Measurements from ENCODE around the gene ZSCAN4. TPM values are rescaled to one million over a fixed set of nuclear protein-coding genes. Genes with fewer than 3 reads are reported as not detected.

Gene ZSCAN4
- total RNA-seq, 1 donor from 2014 or later, result 1.2 TPM

DNA sequence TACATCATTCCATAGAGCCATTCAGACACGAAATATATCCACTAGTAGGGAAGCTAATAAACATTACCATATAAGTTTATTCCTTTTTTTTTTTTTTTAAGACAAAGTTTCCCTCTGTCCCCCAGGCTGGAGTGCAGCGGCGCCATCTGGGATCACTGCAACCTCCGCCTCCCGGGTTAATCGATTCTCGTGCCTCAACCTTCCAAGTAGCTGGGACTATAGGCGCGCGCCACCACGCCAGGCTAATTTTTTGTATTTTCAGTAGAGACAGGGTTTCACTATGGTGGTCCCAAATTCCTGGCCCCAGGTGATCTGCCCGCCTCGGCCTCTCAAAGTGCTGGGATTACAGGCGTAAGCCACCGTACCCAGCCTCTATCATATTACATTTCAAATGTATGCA is 40.9 kb downstream of the ZSCAN4 start:
- DNase-seq (ENCODE audit: low read depth), result no peak
- Histone ChIP-seq H3K4me2 (ENCODE audit: low read length) (peak overlapping the region; percentile 88), H3K9ac (ENCODE audit: low read length) (no peak overlapping the region)

GRCh38 chr19:57712222-57712621 is 43.5 kb downstream of the ZSCAN4 start:
- Histone ChIP-seq H3K79me2 (ENCODE audit: insufficient read depth, low read length) (peaks cover 8% of the 10 kb centered on the region), H3K9me3 (ENCODE audit: insufficient read depth, low read depth, low read length) (peaks cover 7% of the 10 kb centered on the region), H3K4me3 (ENCODE audit: insufficient read depth, low read depth, low read length) (no peak overlapping the region), H3K27ac (ENCODE audit: low read depth, low read length) (no peak overlapping the region), H3K9ac (ENCODE audit: low read length) (no peak overlapping the region), H3K4me1 (ENCODE audit: insufficient read depth, low read length) (no peaks in the 10 kb centered on the region), H3K4me2 (ENCODE audit: low read length) (no peak overlapping the region), H2AFZ (ENCODE audit: low read depth, low read length) (no peak overlapping the region), H3K36me3 (ENCODE audit: insufficient read depth, low read length) (no peaks in the 10 kb centered on the region), H3K27me3 (ENCODE audit: insufficient read depth, low read length) (no peaks in the 10 kb centered on the region), H4K20me1 (ENCODE audit: insufficient read depth, low read length) (peaks cover 4% of the 10 kb centered on the region)
- H3K27me3 Mint-ChIP-seq (ENCODE audit: low read depth, unreplicated experiment), result no peaks in the 10 kb centered on the region
- H3K36me3 Mint-ChIP-seq (ENCODE audit: low read depth, unreplicated experiment), result peaks cover 20% of the 10 kb centered on the region
- H3K4me3 Mint-ChIP-seq (ENCODE audit: unreplicated experiment), result no peak overlapping the region
- H3K27ac Mint-ChIP-seq (ENCODE audit: unreplicated experiment), result no peak overlapping the region
- FAIRE-seq (no peak), DNase-seq (ENCODE audit: low read depth) (no peak)
- peaks cover 9% of the 10 kb centered on the region for H3K9me3 Mint-ChIP-seq (ENCODE audit: unreplicated experiment)
- H3K4me1 Mint-ChIP-seq (ENCODE audit: low read depth, unreplicated experiment), result peaks cover 5% of the 10 kb centered on the region
- no peak for TF ChIP-seq CTCF (IDR thresholded peaks at IDR 0.05; ENCODE audit: insufficient read depth, low read depth, low read length)
- no peak for TF ChIP-seq EZH2 (IDR thresholded peaks at IDR 0.05; ENCODE audit: insufficient read depth, low read length)

More for the DNA sequence above, 40.9 kb downstream of the ZSCAN4 start:
- TF ChIP-seq CTCF (IDR thresholded peaks at IDR 0.05; ENCODE audit: insufficient read depth, low read depth, low read length), result no peak
- no peak for TF ChIP-seq EZH2 (IDR thresholded peaks at IDR 0.05; ENCODE audit: insufficient read depth, low read length)
- Mint-ChIP-seq H3K36me3 (ENCODE audit: low read depth, unreplicated experiment) (peaks cover 29% of the 10 kb centered on the region), H3K4me1 (ENCODE audit: low read depth, unreplicated experiment) (peaks cover 8% of the 10 kb centered on the region), H3K4me3 (ENCODE audit: unreplicated experiment) (peak overlapping the region; percentile 90), H3K27ac (ENCODE audit: unreplicated experiment) (no peak overlapping the region), H3K9me3 (ENCODE audit: unreplicated experiment) (peaks cover 11% of the 10 kb centered on the region), H3K27me3 (ENCODE audit: low read depth, unreplicated experiment) (no peaks in the 10 kb centered on the region)
- H3K36me3 ChIP-seq (ENCODE audit: insufficient read depth, low read length), result peaks cover under 1% of the 10 kb centered on the region
- no peak overlapping the region for H3K27ac ChIP-seq (ENCODE audit: low read depth, low read length)
- no peaks in the 10 kb centered on the region for H3K27me3 ChIP-seq (ENCODE audit: insufficient read depth, low read length)
- no peak for FAIRE-seq
- H3K4me1 ChIP-seq (ENCODE audit: insufficient read depth, low read length), result no peaks in the 10 kb centered on the region
- H3K9me3 ChIP-seq (ENCODE audit: insufficient read depth, low read depth, low read length), result peaks cover 17% of the 10 kb centered on the region
- peak overlapping the region; percentile 92 for H2AFZ ChIP-seq (ENCODE audit: low read depth, low read length)
- H4K20me1 ChIP-seq (ENCODE audit: insufficient read depth, low read length), result peaks cover 18% of the 10 kb centered on the region
- peaks cover 34% of the 10 kb centered on the region for H3K79me2 ChIP-seq (ENCODE audit: insufficient read depth, low read length)
- peak overlapping the region; percentile 80 for H3K4me3 ChIP-seq (ENCODE audit: insufficient read depth, low read depth, low read length)

DNA sequence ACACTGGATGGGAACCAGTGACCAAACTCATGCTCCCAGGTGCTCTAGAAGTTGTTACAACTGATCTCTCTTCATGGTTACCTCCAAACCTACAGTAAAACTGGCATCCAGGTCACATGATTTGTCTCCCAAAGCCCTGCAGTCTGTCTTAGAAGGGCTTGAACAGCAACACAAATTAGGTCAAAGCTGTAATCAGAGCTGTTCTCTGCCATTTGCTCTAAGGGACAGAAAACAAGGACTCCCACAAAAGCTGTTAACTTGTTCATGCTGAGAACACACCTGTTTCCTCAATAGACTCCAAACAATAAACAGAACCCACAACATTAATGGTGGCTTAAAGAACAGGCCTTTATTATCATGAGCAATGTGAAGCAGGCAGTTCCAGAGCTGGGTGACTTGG is 50.7 kb downstream of the ZSCAN4 start:
- H3K9ac ChIP-seq (ENCODE audit: low read length), result no peak overlapping the region
- no peak overlapping the region for H3K4me3 Mint-ChIP-seq (ENCODE audit: unreplicated experiment)
- no peaks in the 10 kb centered on the region for H3K27me3 ChIP-seq (ENCODE audit: insufficient read depth, low read length)
- H3K36me3 Mint-ChIP-seq (ENCODE audit: low read depth, unreplicated experiment), result peaks cover 59% of the 10 kb centered on the region
- H3K4me1 ChIP-seq (ENCODE audit: insufficient read depth, low read length), result no peaks in the 10 kb centered on the region
- H3K4me3 ChIP-seq (ENCODE audit: insufficient read depth, low read depth, low read length), result no peak overlapping the region
- H4K20me1 ChIP-seq (ENCODE audit: insufficient read depth, low read length), result no peaks in the 10 kb centered on the region
- H3K27ac Mint-ChIP-seq (ENCODE audit: unreplicated experiment), result no peak overlapping the region
- H3K27ac ChIP-seq (ENCODE audit: low read depth, low read length), result no peak overlapping the region
- H3K79me2 ChIP-seq (ENCODE audit: insufficient read depth, low read length), result no peaks in the 10 kb centered on the region
- no peaks in the 10 kb centered on the region for H3K27me3 Mint-ChIP-seq (ENCODE audit: low read depth, unreplicated experiment)
- peaks cover 19% of the 10 kb centered on the region for H3K9me3 Mint-ChIP-seq (ENCODE audit: unreplicated experiment)
- H3K4me1 Mint-ChIP-seq (ENCODE audit: low read depth, unreplicated experiment), result no peaks in the 10 kb centered on the region
- H2AFZ ChIP-seq (ENCODE audit: low read depth, low read length), result no peak overlapping the region
- no peak overlapping the region for H3K4me2 ChIP-seq (ENCODE audit: low read length)
- H3K9me3 ChIP-seq (ENCODE audit: insufficient read depth, low read depth, low read length), result peaks cover 44% of the 10 kb centered on the region
- H3K36me3 ChIP-seq (ENCODE audit: insufficient read depth, low read length), result peaks cover 30% of the 10 kb centered on the region
- DNase-seq (ENCODE audit: low read depth) (no peak), FAIRE-seq (no peak)
- TF ChIP-seq CTCF (IDR thresholded peaks at IDR 0.05; ENCODE audit: insufficient read depth, low read depth, low read length), result no peak
- no peak for TF ChIP-seq EZH2 (IDR thresholded peaks at IDR 0.05; ENCODE audit: insufficient read depth, low read length)
